AG04449 (cell line): Measurements from ENCODE around the gene ZRANB3.

Source experiments
- CTCF ChIA-PET: fragments of 350-600 bp; formaldehyde crosslinking; extraction: SDS; loops from one replicate; lab custom pipeline; 2021; ENCODE audit warnings: antibody characterized with exemption; lab: Yijun Ruan, JAX
- POLR2A ChIA-PET: fragments of 400-600, 350-600 bp; formaldehyde crosslinking; extraction: SDS; loops from one replicate; lab custom pipeline; 2020; ENCODE audit warnings: antibody characterized with exemption, inconsistent platforms; lab: Yijun Ruan, JAX
- DNase-seq: peaks from one replicate; pipeline ENCODE4 v3.0.0-alpha.2; 2010; ENCODE audit warnings: low read depth, low spot score
- H3K4me3 ChIP-seq: 2 replicates; pipeline ENCODE4 v1.5.1; 2011; ENCODE audit warnings: low read depth, mild to moderate bottlenecking, control low read depth, low read length
- CTCF ChIP-seq: IDR thresholded peaks from one replicate; pipeline ENCODE4 v1.5.1; 2011; ENCODE audit warnings: mild to moderate bottlenecking, moderate library complexity, low read length, control low read depth, inconsistent platforms; ENCODE audit not compliant: insufficient read depth; ENCODE audit errors: missing control alignments

ZRANB3 gene

DNA sequence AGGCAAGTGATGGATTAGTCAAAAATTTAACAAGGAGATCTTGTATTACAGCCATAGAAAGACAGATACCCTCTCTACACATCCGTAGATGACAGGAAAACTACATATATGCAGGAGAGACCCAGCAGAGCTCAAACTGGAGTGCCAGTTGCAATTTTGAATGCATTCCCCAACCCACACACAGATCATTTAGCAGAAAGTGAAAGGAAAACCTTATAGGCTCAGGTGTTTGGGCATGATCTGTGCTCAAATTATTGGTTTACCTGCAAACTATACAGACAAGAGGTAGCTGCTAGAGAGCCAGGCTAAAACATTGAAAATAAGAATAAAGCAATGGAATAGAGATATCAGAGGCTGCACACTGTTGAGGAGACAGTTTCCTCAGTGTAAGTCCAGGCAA, 427.2 kb downstream of the ZRANB3 start:
- no peak for DNase-seq
- POLR2A ChIA-PET = interaction anchor here (0.6 kb wide), 1 partner anchor 9 kb away, joined by 3 read pairs; no protein-coding TSS in a partner anchor
- CTCF ChIA-PET = no interaction called here
- TF ChIP-seq CTCF = no peak
- H3K4me3 ChIP-seq = no peak overlapping the region

GRCh38 chr2:135099802-135100483, 431.1 kb downstream of the ZRANB3 start:
- no peak overlapping the region for H3K4me3 ChIP-seq
- CTCF ChIA-PET = no interaction called here
- no peak for TF ChIP-seq CTCF
- DNase-seq = no peak
- POLR2A ChIA-PET = no interaction called here

DNA sequence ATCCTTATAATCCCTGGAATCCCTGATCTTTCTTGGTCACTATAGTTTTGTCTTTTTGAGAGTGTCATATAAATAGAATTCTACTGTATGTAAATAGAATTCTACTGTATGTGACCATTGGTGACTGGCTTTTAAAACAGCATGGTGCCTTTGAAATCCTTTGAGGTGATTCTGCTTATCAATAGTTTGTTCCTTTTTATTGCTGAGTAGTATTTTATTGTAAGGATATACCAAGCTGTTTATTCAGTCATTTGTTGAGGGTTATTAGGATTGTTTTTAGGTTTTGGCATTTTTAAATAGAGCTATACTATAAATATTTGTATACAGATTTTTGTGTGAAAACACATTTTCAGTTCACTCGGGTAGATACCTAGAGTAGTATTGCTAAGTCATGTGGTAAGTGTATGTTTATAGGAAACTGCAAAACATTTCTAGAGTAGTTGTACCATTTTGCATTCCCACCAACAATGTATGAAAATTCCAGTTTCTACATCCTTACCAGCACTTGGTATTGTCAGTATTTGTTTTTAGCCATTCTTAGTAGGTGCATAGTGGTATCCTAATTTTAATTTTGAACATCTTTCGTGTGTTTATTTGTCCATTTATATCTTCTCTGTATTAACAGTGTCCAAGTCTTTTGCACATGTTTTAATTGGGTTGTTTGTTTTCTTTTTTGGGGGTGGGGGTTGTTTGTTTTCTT, 433.3 kb downstream of the ZRANB3 start:
- ChIA-PET CTCF (no interaction called here), POLR2A (no interaction called here)
- no peak for TF ChIP-seq CTCF

DNA sequence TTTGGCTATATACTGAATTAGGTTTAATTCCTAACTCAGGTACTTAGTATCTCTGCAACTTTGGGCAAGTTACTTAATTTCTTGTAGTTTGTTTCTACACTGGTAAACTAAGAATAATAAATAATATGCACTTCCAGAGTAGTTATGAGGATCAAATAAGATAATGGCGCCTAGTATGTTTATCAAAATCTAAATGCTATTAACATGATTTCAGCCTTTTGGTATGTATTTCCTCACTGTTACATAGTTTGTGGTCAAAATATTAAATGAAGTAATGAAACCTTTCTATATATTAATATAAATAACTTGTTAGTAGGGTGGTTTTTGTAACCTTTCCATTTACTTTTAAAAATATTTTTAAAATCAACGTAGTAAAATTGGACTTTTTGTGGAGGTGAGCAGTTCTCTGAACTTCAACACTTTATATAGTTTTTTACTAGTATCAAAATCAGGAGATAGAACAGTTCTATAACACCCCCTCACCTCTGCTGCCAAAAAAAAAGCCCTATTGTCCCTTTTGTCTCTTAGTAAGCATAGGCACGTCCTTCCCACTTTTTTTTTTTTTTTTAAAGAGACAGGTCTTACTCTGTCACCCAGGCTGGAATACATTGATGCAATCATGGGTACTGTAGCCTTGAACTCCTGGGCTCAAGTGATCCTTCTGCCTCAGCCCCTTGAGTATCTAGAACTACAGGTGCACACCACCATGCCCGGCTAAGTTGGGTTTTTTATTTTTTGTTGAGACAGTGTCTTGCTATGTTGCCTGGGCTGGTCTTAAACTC, 434.2 kb downstream of the ZRANB3 start:
- no peak overlapping the region for H3K4me3 ChIP-seq
- POLR2A ChIA-PET = no interaction called here
- no peak for DNase-seq
- TF ChIP-seq CTCF = no peak
- CTCF ChIA-PET = no interaction called here

More for the DNA sequence above, 433.3 kb downstream of the ZRANB3 start:
- H3K4me3 ChIP-seq = no peak overlapping the region
- DNase-seq = no peak

- no peak overlapping the region for H3K4me3 ChIP-seq
- ChIA-PET POLR2A (no interaction called here), CTCF (no interaction called here)
- no peak for TF ChIP-seq CTCF
- DNase-seq = no peak
These were observed 435.4 kb downstream of the ZRANB3 start for GRCh38 chr2:135095591-135095990.

DNA sequence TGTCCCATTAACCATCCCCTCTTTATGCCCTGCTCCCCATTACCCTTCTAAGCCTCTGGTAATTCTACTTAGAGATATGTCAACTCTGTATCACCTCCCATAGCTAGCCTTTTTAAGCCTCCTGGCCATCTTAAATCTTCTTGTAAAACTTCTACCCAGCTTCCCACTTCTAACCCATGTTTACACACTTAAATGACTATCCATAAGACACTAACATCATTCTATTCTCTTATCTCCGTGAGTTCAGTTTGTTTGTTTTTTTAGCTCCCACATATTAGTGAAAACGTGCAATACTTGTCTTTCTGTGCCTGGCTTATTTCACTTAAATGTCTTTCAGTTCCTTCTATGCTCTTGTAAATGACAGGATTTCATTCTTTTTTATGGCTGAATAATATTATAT, 436.5 kb downstream of the ZRANB3 start:
- H3K4me3 ChIP-seq = no peak overlapping the region
- CTCF ChIA-PET = no interaction called here
- TF ChIP-seq CTCF = no peak
- no peak for DNase-seq
- POLR2A ChIA-PET = interaction anchor here (0.7 kb wide), 1 partner anchor 10 kb away, joined by 3 read pairs; no protein-coding TSS in a partner anchor
